ENCODE measurements around the gene CBFA2T3. TPM values are rescaled to one million over a fixed set of nuclear protein-coding genes. Genes with fewer than 3 reads are reported as not detected.

Gene CBFA2T3
- 1 to 10 TPM in 3 of 4 donors, under 1 TPM in 1; 0.78 to 5.0 (median 2.8) TPM for total RNA-seq

GRCh38 chr16:88977018-88977811, at the start of gene CBFA2T3:
CBFA2T3 (minus strand) TSS chr16:88977207; CDS start chr16:88976807, 400 bp downstream.
- Histone ChIP-seq H3K27me3 (peaks cover 0 to 66% of the 10 kb centered on the region in 2 donors), H3K27ac (peak within 1 kb of the TSS in 1 of 4 donors; percentile 19)
- 34 to 47% methylated on average over 15 to 29 of the region's 32 CpGs for WGBS, 2 donors

GRCh38 chr16:89026121-89026612, 49.2 kb upstream of the CBFA2T3 start:
- no peaks in the 10 kb centered on the region for H3K36me3 ChIP-seq
- no peaks in the 10 kb centered on the region for H3K4me1 ChIP-seq
- no peak for DNase-seq (ENCODE audit: low spot score in 2 of 2)
- TF ChIP-seq EP300 (IDR thresholded peaks at IDR 0.05) = no peak
- no peak overlapping the region for H3K27ac ChIP-seq
- H3K27me3 ChIP-seq = peaks cover 0 to 12% of the 10 kb centered on the region in 2 donors
- H3K4me3 ChIP-seq = no peak overlapping the region
- H3K9me3 ChIP-seq = peaks cover 0 to 37% (median 5%) of the 10 kb centered on the region in 4 donors
- WGBS, 2 donors = 62 to 75% methylated on average over 5 of the region's 5 CpGs

More at GRCh38 chr16:88977018-88977811, at the start of gene CBFA2T3:
- Histone ChIP-seq H3K9me3 (no peaks in the 10 kb centered on the region), H3K36me3 (no peaks in the 10 kb centered on the region), H3K4me3 (peak within 1 kb of the TSS in 2 of 4 donors; percentile 29 to 37), H3K4me1 (peaks cover 0 to 17% (median 3%) of the 10 kb centered on the region in 4 donors)
- TF ChIP-seq EP300 (IDR thresholded peaks at IDR 0.05) (peak in 1 of 2 donors; percentile 58), CTCF (IDR thresholded peaks at IDR 0.05) (no peak), POLR2A (IDR thresholded peaks at IDR 0.05) (no peak)
- peak; percentile 27 to 45 for DNase-seq (ENCODE audit: low spot score in 2 of 2)

- TF ChIP-seq POLR2A (IDR thresholded peaks at IDR 0.05) = no peak
- TF ChIP-seq EP300 (IDR thresholded peaks at IDR 0.05) = no peak
- TF ChIP-seq CTCF (IDR thresholded peaks at IDR 0.05) = no peak
- 90 to 97% methylated on average over 4 of the region's 4 CpGs for WGBS, 2 donors
- H3K36me3 ChIP-seq = no peaks in the 10 kb centered on the region
- DNase-seq (ENCODE audit: low spot score in 2 of 2) = no peak
- no peak overlapping the region for H3K4me3 ChIP-seq
- H3K4me1 ChIP-seq = no peaks in the 10 kb centered on the region
- peaks cover 0 to 12% of the 10 kb centered on the region in 2 donors for H3K27me3 ChIP-seq
- H3K27ac ChIP-seq = no peak overlapping the region
- peaks cover 0 to 33% (median 5%) of the 10 kb centered on the region in 4 donors for H3K9me3 ChIP-seq
Observed at GRCh38 chr16:89025636-89026035, 48.6 kb upstream of the CBFA2T3 start.

- H3K27me3 ChIP-seq = peaks cover 0 to 12% of the 10 kb centered on the region in 2 donors
- DNase-seq (ENCODE audit: low spot score in 2 of 2) = no peak
- H3K4me1 ChIP-seq = no peaks in the 10 kb centered on the region
- H3K9me3 ChIP-seq = peaks cover 0 to 36% (median 5%) of the 10 kb centered on the region in 4 donors
- H3K36me3 ChIP-seq = no peaks in the 10 kb centered on the region
- no peak overlapping the region for H3K27ac ChIP-seq
- H3K4me3 ChIP-seq = no peak overlapping the region
- WGBS, 2 donors = 83 to 89% methylated on average over 11 of the region's 11 CpGs
- TF ChIP-seq EP300 (IDR thresholded peaks at IDR 0.05) = no peak
- TF ChIP-seq POLR2A (IDR thresholded peaks at IDR 0.05) = no peak
- no peak for TF ChIP-seq CTCF (IDR thresholded peaks at IDR 0.05)
Observed at GRCh38 chr16:89024546-89025060, 47.6 kb upstream of the CBFA2T3 start.

GRCh38 chr16:89023621-89024511, 46.9 kb upstream of the CBFA2T3 start:
- DNase-seq (ENCODE audit: low spot score in 2 of 2) = no peak
- no peak for TF ChIP-seq CTCF (IDR thresholded peaks at IDR 0.05)
- no peak for TF ChIP-seq POLR2A (IDR thresholded peaks at IDR 0.05)
- no peak for TF ChIP-seq EP300 (IDR thresholded peaks at IDR 0.05)
- Histone ChIP-seq H3K4me3 (no peak overlapping the region), H3K9me3 (peaks cover 0 to 38% (median 5%) of the 10 kb centered on the region in 4 donors), H3K4me1 (no peaks in the 10 kb centered on the region), H3K36me3 (no peaks in the 10 kb centered on the region), H3K27ac (no peak overlapping the region), H3K27me3 (peaks cover 0 to 12% of the 10 kb centered on the region in 2 donors)
- WGBS, 2 donors = 69 to 74% methylated on average over 23 of the region's 23 CpGs

Measured in tibial nerve (tissue), 4 donors.